Amniotic stem cell (primary cell): Measurements from ENCODE around the gene C12orf75.
"Not testable (repeated sequence)": the region's sequence is repeated elsewhere in the genome, so short reads cannot be mapped to it uniquely, and the experiment has no call there.

Experiments
- DNase-seq: peaks from one replicate; lab custom pipeline; 2025; lab: John Stamatoyannopoulos, UW

Gene C12orf75

GRCh38 chr12:105336411-105336810 is 5.9 kb downstream of the C12orf75 start:
- DNase-seq, result no peak

DNA sequence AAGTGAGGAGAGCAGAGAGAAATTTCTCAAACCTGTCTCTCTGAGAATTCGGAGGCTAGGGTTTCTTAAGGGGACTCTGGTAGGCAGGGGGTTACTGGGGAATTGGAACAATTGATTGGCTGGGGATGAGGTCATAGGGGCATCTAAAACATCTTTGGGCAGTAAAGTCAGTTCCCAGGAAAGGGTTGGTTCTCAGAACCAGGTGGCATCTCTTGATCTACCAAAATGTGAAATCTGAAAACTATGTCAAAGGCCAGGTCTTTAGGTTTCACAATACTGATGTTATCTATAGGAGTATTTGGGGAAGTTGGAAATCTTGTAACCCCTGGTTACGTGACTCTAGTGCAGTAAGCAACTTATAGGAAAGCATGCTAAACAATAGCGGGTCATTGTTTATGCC is 6.9 kb downstream of the C12orf75 start:
- no peak for DNase-seq

- no peak for DNase-seq
Measured at GRCh38 chr12:105338966-105339365, 8.5 kb downstream of the C12orf75 start.

DNA sequence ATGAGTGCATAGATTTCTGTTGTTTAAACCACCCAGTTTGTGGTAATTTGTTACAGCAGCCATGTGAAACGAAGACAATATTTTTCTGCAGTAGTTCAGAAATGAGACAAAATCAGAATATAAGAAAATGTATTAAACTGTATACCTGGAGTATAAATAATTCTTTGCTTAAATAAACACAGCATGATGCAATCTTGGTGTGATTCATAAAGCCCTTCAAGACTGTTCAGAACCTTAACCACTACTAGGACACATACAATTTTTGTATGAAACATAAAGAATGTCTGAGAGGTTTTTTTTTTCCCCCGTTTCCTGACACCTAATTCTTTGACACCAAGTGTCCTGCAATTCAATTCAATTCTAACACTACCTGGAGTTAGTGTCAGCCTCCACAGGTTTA is 10.5 kb downstream of the C12orf75 start:
- no peak for DNase-seq

GRCh38 chr12:105341620-105342019 is 11.1 kb downstream of the C12orf75 start:
- DNase-seq, result not testable (repeated sequence)

- DNase-seq, result no peak
Measured at GRCh38 chr12:105342464-105342863, 12.0 kb downstream of the C12orf75 start.

DNA sequence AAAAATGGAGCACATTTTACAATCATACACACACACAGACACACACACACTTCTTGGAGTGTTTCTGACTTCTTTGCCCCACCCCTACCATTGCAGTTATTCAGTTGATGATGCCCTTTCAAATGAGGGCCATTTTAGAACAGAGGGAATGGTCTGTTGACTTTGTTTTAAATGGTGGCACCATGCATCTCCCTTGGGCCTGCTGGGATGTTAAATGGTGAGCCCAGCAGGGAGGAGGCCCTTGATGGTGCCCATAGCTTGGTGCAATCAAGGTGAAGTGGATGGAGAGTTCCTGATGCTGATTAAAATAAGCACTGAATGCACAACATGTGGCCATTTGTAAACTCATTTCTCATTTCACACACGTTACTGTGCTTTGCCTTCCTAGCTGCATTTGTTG is 13.3 kb downstream of the C12orf75 start:
- DNase-seq, result no peak

- no peak for DNase-seq
Measured at GRCh38 chr12:105347499-105347898, 17.0 kb downstream of the C12orf75 start.

DNA sequence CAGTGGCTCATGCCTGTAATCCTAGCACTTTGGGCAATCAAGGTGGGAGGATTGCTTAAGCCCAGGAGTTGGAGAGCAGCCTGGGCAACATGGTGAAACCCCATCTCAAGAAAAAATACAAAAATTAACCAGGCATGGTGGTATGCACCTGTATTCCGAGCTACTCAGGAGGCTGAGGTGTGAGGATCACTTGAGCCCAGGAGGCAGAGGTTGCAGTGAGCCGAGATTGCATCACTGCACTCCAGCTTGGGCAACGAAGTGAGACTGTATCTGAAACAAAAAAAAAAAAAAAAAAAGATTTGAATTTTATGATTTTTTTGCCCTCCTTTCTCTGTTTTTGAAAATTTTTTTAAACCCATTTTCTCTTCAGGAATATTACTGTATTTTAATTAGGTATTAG is 17.7 kb downstream of the C12orf75 start:
- DNase-seq, result no peak

- DNase-seq, result no peak
Measured at GRCh38 chr12:105348561-105348960, 18.1 kb downstream of the C12orf75 start.

DNA sequence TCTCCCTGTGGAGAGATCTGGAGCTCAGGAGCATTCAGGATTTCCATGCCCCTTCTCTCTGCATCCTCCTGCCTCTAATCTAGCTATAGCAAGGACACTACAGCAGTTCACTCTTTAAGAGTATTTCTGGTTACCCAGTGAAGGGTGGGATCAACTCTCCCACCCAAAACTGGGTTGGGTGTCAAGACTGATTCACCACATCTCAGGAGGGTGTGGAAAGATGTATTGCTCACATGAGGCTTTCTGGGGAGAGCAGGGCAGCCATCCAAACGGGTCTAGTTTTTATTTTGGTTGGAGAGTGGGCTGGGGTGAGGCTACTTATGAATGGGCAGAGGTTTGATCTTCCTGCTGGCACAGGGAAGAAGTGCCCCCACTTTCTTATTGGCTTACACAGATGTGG is 18.6 kb downstream of the C12orf75 start:
- DNase-seq, result no peak

DNA sequence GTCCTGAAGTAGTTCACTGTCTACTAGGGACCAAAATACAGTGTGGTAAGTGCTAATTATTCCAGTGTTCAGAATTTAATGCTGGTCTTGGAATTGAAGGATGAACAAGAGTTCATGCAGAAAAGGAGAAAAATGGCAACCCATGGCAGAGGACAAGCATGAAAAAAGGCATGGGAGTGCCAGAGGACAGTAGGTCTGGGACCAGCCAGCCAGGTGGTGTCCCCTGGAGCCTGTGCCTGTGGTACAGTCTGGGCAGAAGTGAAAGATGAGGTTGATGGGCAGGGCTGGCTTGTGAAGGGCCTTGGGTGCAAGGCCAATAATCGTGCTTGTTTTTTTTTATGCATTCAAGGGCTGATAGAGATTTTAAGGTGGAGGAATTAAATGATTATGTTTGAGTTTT is 21.0 kb downstream of the C12orf75 start:
- DNase-seq, result no peak

DNA sequence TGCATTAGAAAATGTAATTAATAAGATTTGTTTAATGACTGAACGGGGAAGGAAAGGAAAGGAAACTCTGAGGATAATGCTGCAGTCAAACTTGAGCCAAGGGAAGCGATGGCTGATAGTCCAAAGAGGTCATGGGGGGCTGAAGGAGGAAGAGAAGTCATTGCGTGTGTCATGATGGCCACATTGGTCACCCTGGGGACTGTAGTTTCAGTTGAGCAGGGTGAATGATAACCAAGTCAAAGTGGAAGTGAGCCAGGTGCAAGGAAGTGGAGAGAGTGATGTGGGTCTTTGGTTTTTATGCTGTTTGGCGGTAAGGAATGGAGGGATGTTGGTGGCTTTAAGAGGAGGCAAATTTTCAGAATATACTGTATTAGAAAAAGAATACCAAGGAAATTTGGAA is 21.6 kb downstream of the C12orf75 start:
- DNase-seq, result no peak

DNA sequence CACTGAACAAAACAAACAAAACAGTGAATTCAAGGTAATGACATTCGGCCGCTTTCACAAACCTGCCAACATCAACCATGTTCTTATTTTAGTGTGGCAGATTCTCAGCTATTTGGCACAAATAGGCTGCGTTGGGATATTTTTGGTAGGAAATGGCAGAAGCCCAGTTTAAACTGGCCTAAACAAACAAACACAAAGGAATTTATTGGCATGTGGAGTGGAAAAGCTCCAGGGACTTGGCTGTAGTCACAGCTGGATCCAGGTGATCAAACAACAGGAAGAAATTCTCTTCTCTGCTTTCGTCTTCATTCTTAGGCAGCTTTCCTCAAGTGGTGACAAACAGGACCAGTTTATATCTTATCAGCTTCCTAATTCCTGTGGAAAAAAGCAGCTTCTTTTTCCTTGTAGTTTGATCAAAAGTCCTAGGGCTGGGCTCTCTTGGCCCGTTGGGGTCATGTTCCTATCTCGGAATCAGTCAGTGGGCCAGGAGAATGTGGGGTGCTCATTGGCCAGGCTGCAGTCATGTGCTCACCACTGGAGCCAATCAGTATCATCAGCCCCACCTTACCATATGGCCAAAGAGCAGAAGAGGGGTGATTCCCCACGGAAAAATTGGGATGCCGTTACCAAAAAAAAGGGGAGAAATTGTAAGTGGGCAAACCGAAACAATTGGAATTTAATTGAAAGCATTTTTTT is 22.6 kb downstream of the C12orf75 start:
- no peak for DNase-seq

- DNase-seq, result no peak
Measured at GRCh38 chr12:105355752-105356151, 25.3 kb downstream of the C12orf75 start.

DNA sequence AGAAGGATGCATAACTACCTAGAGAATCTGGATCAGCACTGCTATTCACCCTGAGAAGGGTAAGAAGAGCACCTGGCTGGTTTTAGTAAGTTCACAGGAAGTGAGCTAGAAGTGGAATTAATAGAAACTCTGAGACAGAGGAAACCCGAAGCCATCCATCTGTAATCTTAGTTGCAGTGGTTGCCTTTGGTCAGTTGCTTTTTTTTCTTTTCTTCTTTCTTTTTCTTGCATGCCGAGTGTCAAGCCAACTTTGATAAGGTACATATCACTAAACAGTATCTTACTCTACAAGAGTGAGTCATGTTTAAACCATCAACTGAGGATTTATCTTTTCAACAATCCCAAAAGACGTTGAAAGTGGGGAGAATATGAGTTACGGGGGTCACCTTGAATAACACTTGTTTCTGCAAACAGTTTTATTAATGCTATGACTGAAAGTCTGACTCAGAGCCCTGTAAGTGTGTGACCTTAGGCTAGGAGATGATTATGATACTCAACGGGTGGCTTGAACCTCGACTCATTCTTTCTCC is 26.7 kb downstream of the C12orf75 start:
- DNase-seq, result no peak

DNA sequence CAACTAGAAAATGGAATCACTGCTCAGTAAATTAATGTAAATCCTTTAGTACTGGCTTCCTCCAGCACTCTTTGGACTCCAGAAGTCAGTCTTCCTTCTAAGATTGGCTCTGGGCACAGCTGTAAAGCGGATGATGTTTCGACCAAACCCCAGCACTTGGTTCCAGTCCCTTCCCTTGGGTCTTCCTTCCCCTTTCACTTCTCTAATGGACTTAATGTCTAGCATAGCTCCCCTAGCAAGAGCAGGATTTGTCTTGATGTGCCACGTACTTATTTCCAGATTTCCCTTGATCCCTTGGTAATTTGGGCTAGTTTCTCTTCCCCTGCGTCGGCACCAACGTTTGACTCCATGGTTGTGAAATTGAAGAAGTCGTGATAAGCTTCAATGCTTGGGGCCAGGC is 28.3 kb downstream of the C12orf75 start:
- no peak for DNase-seq

DNA sequence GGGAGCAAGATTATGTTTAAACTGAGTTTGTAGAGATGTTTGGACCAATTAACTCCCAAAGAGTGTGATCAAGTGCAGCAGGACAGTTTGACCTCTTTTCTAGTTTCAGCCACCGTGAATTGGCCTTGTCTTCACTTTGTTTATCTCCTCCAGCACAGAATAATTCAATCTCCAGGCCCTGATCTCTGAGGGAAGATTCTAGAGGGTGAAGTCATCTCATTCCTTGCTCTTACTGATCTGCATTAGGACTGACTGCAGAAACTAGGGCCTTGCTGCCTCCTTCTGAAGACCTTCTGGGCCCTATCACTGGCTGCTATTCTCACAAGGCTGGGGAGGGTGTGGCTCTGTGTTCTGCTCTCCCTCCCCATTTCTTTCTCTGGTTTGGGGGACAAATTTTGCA is 29.4 kb downstream of the C12orf75 start:
- DNase-seq, result no peak

- no peak for DNase-seq
Measured at GRCh38 chr12:105363890-105364289, 33.4 kb downstream of the C12orf75 start.

DNA sequence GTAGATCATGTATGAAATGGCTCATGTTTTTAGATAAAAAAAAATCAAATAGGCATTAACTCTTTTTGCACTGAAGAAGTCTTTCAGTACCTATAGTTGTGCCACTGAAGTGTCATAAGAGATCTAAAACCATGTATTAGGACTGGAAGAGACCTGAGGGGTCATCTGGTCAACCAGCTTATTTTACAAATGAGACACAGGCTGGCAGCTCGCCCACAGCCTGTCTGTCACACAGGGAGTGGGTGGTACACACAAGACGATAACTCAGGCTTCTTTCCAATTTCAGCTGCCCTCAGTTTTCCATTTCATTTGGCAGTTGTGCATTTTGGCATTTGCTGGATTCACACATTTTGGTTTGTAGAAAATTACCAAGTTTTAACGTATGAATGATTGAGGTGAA is 34.7 kb downstream of the C12orf75 start:
- DNase-seq, result no peak

DNA sequence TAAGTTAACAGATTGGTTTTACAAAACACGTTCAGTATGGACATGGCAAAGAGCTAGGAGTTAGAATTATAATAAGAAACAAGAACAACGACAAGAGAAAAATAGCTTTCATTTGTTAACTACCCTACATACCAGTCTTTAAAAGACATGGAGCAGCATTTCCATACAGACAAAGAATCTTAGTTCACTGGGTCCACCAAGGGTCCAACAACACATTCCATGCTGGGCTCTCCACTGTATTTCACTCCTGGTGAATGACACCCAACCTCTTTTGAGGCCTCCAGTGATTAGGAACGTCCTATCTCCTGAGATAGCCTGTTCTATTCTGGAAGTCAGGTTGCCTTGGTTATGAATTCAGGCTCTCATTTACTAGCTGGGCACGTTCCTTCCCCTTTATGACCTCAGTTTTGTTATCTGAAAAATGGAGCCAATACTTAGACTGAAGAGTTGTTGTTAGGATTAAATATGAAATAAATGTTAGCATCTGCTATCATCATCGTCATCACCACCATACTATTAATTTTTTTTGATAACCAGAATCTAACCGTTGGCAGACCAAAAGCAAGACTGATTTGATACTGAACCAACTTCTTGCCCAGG is 37.7 kb downstream of the C12orf75 start:
- DNase-seq, result no peak

GRCh38 chr12:105369014-105369413 is 38.5 kb downstream of the C12orf75 start:
- DNase-seq, result no peak

GRCh38 chr12:105374303-105374702 is 43.8 kb downstream of the C12orf75 start:
- DNase-seq, result no peak

DNA sequence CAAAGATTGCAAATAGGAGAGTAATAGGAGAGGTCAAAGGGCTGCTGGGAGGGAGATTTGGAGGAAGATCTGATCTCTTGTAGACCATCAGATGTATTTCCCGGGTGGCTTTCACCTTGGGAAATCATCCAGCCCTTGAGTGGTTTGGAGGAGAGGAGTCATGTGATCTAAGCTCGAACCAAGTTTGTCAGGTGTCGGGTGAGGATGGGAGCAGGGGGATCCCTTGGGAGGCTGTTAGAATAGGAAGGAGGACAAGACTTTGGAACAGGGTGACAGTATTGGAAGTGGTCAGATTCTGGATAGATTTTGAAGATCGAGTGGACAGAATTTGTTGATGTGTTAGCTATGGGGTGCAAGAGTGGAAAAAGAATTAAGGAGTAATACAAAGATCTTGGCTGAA is 46.6 kb downstream of the C12orf75 start:
- no peak for DNase-seq
